H9 (cell line): ENCODE data around the gene BHLHE23. TPM values are rescaled to one million over a fixed set of nuclear protein-coding genes. Genes with fewer than 3 reads are reported as not detected.

Experiments
- DNase-seq: peaks from one replicate; pipeline ENCODE4 v3.0.0-alpha.2; 2017
- H2AFZ ChIP-seq: one replicate; pipeline ENCODE4 v1.6.1; 2013; ENCODE audit warnings: mild to moderate bottlenecking, low read length, control low read depth, moderate library complexity
- H2AK5ac ChIP-seq: 2 replicates; pipeline ENCODE4 v1.6.1; 2013; ENCODE audit warnings: low read length, control low read depth, mixed read lengths; ENCODE audit not compliant: insufficient read length
- H2BK120ac ChIP-seq: one replicate; pipeline ENCODE4 v1.6.1; 2013; ENCODE audit warnings: low read depth, mild to moderate bottlenecking, low read length, control low read depth, inconsistent platforms; ENCODE audit not compliant: poor library complexity, severe bottlenecking
- H2BK12ac ChIP-seq: 2 replicates; pipeline ENCODE4 v1.6.1; 2013; ENCODE audit warnings: low read length, control low read depth, mixed read lengths, low read depth; ENCODE audit not compliant: insufficient read length
- H2BK15ac ChIP-seq: 2 replicates; pipeline ENCODE4 v1.6.1; 2013; ENCODE audit warnings: low read depth, low read length, control low read depth
- H2BK20ac ChIP-seq: one replicate; pipeline ENCODE4 v1.6.1; 2013; ENCODE audit warnings: low read depth, mild to moderate bottlenecking, low read length, control low read depth, inconsistent platforms; ENCODE audit not compliant: poor library complexity, severe bottlenecking
- H2BK5ac ChIP-seq: 2 replicates; pipeline ENCODE4 v1.6.1; 2013; ENCODE audit warnings: low read length, control low read depth, mixed read lengths; ENCODE audit not compliant: insufficient read length
- H3K14ac ChIP-seq: 2 replicates; pipeline ENCODE4 v1.6.1; 2013; ENCODE audit warnings: low read length, control low read depth; ENCODE audit not compliant: insufficient read depth
- H3K18ac ChIP-seq: 2 replicates; pipeline ENCODE4 v1.6.1; 2013; ENCODE audit warnings: low read depth, mild to moderate bottlenecking, mixed read lengths, low read length, control low read depth; ENCODE audit not compliant: insufficient read length
- H3K23ac ChIP-seq: 2 replicates; pipeline ENCODE4 v1.6.1; 2013; ENCODE audit warnings: low read length, control low read depth, mixed read lengths, low read depth; ENCODE audit not compliant: insufficient read length
- H3K23me2 ChIP-seq: 2 replicates; pipeline ENCODE4 v1.6.1; 2013; ENCODE audit warnings: low read depth, mild to moderate bottlenecking, mixed read lengths, low read length, control low read depth; ENCODE audit not compliant: insufficient read length, poor library complexity, severe bottlenecking
- H3K27ac ChIP-seq: 2 replicates; pipeline ENCODE4 v1.5.1; 2013; ENCODE audit warnings: low read length, control low read depth, mixed read lengths, low read depth; ENCODE audit not compliant: insufficient read length
- H3K27me3 ChIP-seq: 2 replicates; pipeline ENCODE4 v1.6.1; 2013; ENCODE audit warnings: low read length, control low read depth, inconsistent platforms; ENCODE audit not compliant: insufficient read depth
- H3K4ac ChIP-seq: 2 replicates; pipeline ENCODE4 v1.6.1; 2013; ENCODE audit warnings: low read depth, mild to moderate bottlenecking, control low read depth, inconsistent platforms, low read length, moderate library complexity
- H3K4me1 ChIP-seq: 2 replicates; pipeline ENCODE4 v1.6.1; 2013; ENCODE audit warnings: low read length, control low read depth, inconsistent platforms; ENCODE audit not compliant: insufficient read depth
- H3K4me2 ChIP-seq: 2 replicates; pipeline ENCODE4 v1.6.1; 2013; ENCODE audit warnings: low read length, control low read depth, mixed read lengths; ENCODE audit not compliant: insufficient read length, insufficient read depth
- H3K56ac ChIP-seq: 2 replicates; pipeline ENCODE4 v1.6.1; 2013; ENCODE audit warnings: low read depth, mild to moderate bottlenecking, mixed read lengths, low read length, control low read depth; ENCODE audit not compliant: insufficient read length
- H3K79me1 ChIP-seq: 2 replicates; pipeline ENCODE4 v1.6.1; 2013; ENCODE audit warnings: low read depth, mild to moderate bottlenecking, moderate library complexity, low read length, control low read depth, inconsistent platforms; ENCODE audit not compliant: insufficient read depth, poor library complexity, severe bottlenecking
- H3K79me2 ChIP-seq: 2 replicates; pipeline ENCODE4 v1.6.1; 2013; ENCODE audit warnings: low read length, control low read depth, inconsistent platforms; ENCODE audit not compliant: insufficient read depth
- H3K9ac ChIP-seq: 2 replicates; pipeline ENCODE4 v1.6.1; 2013; ENCODE audit warnings: low read length, control low read depth, mixed read lengths; ENCODE audit not compliant: insufficient read length; ENCODE audit errors: extremely low read depth
- H3K9me3 ChIP-seq: one replicate; pipeline ENCODE4 v1.6.1; 2013; ENCODE audit warnings: low read depth, low read length, inconsistent platforms; ENCODE audit not compliant: control insufficient read depth
- H3T11ph ChIP-seq: one replicate; pipeline ENCODE4 v1.6.1; 2013; ENCODE audit warnings: mild to moderate bottlenecking, low read length, control low read depth, inconsistent platforms
- H4K20me1 ChIP-seq: one replicate; pipeline ENCODE4 v1.6.1; 2013; ENCODE audit not compliant: control insufficient read depth, insufficient read length, insufficient read depth
- H4K5ac ChIP-seq: 2 replicates; pipeline ENCODE4 v1.6.1; 2013; ENCODE audit warnings: low read depth, mild to moderate bottlenecking, mixed read lengths, low read length, control low read depth; ENCODE audit not compliant: insufficient read length
- H4K8ac ChIP-seq: replicated peaks from 2 replicates; pipeline ENCODE4 v1.6.1; 2013; ENCODE audit warnings: low read length, control low read depth, mixed read lengths, low read depth; ENCODE audit not compliant: insufficient read length
- H4K91ac ChIP-seq: 2 replicates; pipeline ENCODE4 v1.6.1; 2013; ENCODE audit warnings: low read depth, mild to moderate bottlenecking, moderate library complexity, mixed read lengths, low read length, control low read depth; ENCODE audit not compliant: insufficient read length
- H3K27ac Mint-ChIP-seq, 3 experiments: 2 replicates in 2 of 3; 3 replicates in 1 of 3; pipeline ENCODE4 v1.8.0; 2020 to 2021; ENCODE audit warnings: mixed read lengths in 3 of 3, mild to moderate bottlenecking in 1 of 3, moderate library complexity in 1 of 3
- H3K27me3 Mint-ChIP-seq: 2 replicates; pipeline ENCODE4 v1.8.0; 2021; ENCODE audit warnings: low read depth, mild to moderate bottlenecking, moderate library complexity, mixed read lengths
- H3K36me3 Mint-ChIP-seq, 3 experiments: 2 replicates in 2 of 3; 3 replicates in 1 of 3; pipeline ENCODE4 v1.8.0; 2020 to 2021; ENCODE audit warnings: low read depth in 3 of 3, mixed read lengths in 3 of 3; ENCODE audit not compliant: insufficient read depth in 1 of 3
- H3K4me1 Mint-ChIP-seq, 2 experiments: 2 replicates each; pipeline ENCODE4 v1.8.0; 2020; ENCODE audit warnings: mixed read lengths in 2 of 2
- H3K4me3 Mint-ChIP-seq, 2 experiments: 2 replicates in 1 of 2; 3 replicates in 1 of 2; pipeline ENCODE4 v1.8.0; 2020 to 2021; ENCODE audit warnings: mild to moderate bottlenecking in 2 of 2, mixed read lengths in 2 of 2, moderate library complexity in 1 of 2
- H3K9me3 Mint-ChIP-seq, 2 experiments: 2 replicates in 1 of 2; 3 replicates in 1 of 2; pipeline ENCODE4 v1.8.0; 2020; ENCODE audit warnings: mild to moderate bottlenecking in 2 of 2, mixed read lengths in 2 of 2, moderate library complexity in 1 of 2
- CTCF ChIP-seq: fragments of 200-600 bp; sonication (generic); conservative IDR thresholded peaks from 3 replicates; pipeline ENCODE4 v1.8.0; 2021; ENCODE audit warnings: antibody characterized with exemption, mild to moderate bottlenecking
- WGBS: extraction: QIAGEN DNeasy Blood & Tissue Kit; methylation state at CpG from one replicate; pipeline ENCODE4 v1.1.7; 2013; ENCODE audit warnings: missing lambda C conversion rate, low lambda C conversion rate, mixed read lengths; ENCODE audit not compliant: insufficient read length; ENCODE audit errors: extremely low coverage; 5-methylcytosine and 5-hydroxymethylcytosine counted together
- total RNA-seq: library from RNA; stranded (reverse); gene quantifications from 2 replicates; pipeline ENCODE4 v1.2.1, GENCODE V29; 2021

BHLHE23 gene
- total RNA-seq, 1 experiment from 2014 or later = 0.35 TPM

- no peak overlapping the region for H2BK5ac ChIP-seq
Observed at GRCh38 chr20:62986257-62986800, 20.4 kb downstream of the BHLHE23 start.

More at GRCh38 chr20:62986257-62986800, 20.4 kb downstream of the BHLHE23 start:
- no peak overlapping the region for H4K91ac ChIP-seq
- Mint-ChIP-seq H3K27ac (no peak overlapping the region), H3K4me1 (peaks cover 17 to 46% of the 10 kb centered on the region in 2 experiments), H3K4me3 (no peak overlapping the region), H3K9me3 (no peaks in the 10 kb centered on the region), H3K27me3 (peaks cover 34% of the 10 kb centered on the region), H3K36me3 (no peaks in the 10 kb centered on the region)
- H2BK12ac ChIP-seq = no peak overlapping the region
- no peak overlapping the region for H3K18ac ChIP-seq
- no peak overlapping the region for H3T11ph ChIP-seq
- no CpG with 5 or more reads among the region's 6 CpGs for WGBS
- H3K23me2 ChIP-seq = no peaks in the 10 kb centered on the region
- peaks cover 6% of the 10 kb centered on the region; the same call in 1 of the 2 replicates for H3K4me1 ChIP-seq
- H3K79me1 ChIP-seq = no peaks in the 10 kb centered on the region
- no peak overlapping the region for H2BK120ac ChIP-seq
- no peak overlapping the region for H2BK20ac ChIP-seq
- no peaks in the 10 kb centered on the region for H3K9me3 ChIP-seq
- no peak overlapping the region for H3K27ac ChIP-seq
- H4K8ac ChIP-seq = no peak overlapping the region
- no peak overlapping the region; the same call in 1 of the 2 replicates for H3K14ac ChIP-seq
- no peak overlapping the region for H3K9ac ChIP-seq
- no peak overlapping the region for H4K5ac ChIP-seq
- no peak overlapping the region for H3K56ac ChIP-seq
- H3K4ac ChIP-seq = no peak overlapping the region
- DNase-seq = no peak
- no peaks in the 10 kb centered on the region for H3K79me2 ChIP-seq
- no peak for TF ChIP-seq CTCF
- H3K23ac ChIP-seq = no peak overlapping the region
- H2AFZ ChIP-seq = no peak overlapping the region
- no peaks in the 10 kb centered on the region for H4K20me1 ChIP-seq
- H2BK15ac ChIP-seq = no peak overlapping the region
- no peak overlapping the region for H2AK5ac ChIP-seq
- no peaks in the 10 kb centered on the region for H3K27me3 ChIP-seq
- no peak overlapping the region for H3K4me2 ChIP-seq
